Fibroblast of lung (primary cell): ENCODE data around the gene GRK1.

ENCODE experiments used
- CTCF ChIP-seq, 2 donors: IDR thresholded peaks in 1 of 2; conservative IDR thresholded peaks in 1 of 2; 1 replicate in 1 of 2; 2 replicates in 1 of 2; pipeline ENCODE4 v1.5.1; 2011 to 2012; ENCODE audit warnings: low read length in 2 of 2, control low read depth in 1 of 2, inconsistent platforms in 1 of 2, low read depth in 1 of 2, mild to moderate bottlenecking in 1 of 2
- EZH2 ChIP-seq: IDR thresholded peaks from 2 replicates; pipeline ENCODE4 v1.5.1; 2012; ENCODE audit warnings: low read length, control low read depth, mild to moderate bottlenecking; ENCODE audit errors: missing control alignments

GRCh38 chr13:113769881-113770280 lies 102.9 kb downstream of the GRK1 start:
- no peak for TF ChIP-seq CTCF (conservative IDR thresholded peaks at IDR 0.05 in 1 of 2, IDR thresholded peaks at IDR 0.05 in 1 of 2; ENCODE audit: low read depth in 1 of 2, low read length in 2 of 2)
- no peak for TF ChIP-seq EZH2
